GM23248 (cell line): ENCODE results near the gene GPER1.

Experiments used
- EZH2 ChIP-seq: fragments of 200-600 bp; sonication (generic); IDR thresholded peaks from 2 replicates; pipeline ENCODE4 v1.6.1; 2018; ENCODE audit warnings: antibody characterized with exemption, mild to moderate bottlenecking; ENCODE audit not compliant: insufficient read depth, poor library complexity, severe bottlenecking
- EZH2phosphoT487 ChIP-seq: fragments of 200-600 bp; sonication (generic); IDR thresholded peaks from 2 replicates; pipeline ENCODE4 v1.6.1; 2018; ENCODE audit warnings: antibody characterized with exemption, moderate library complexity, mild to moderate bottlenecking, low read depth; ENCODE audit not compliant: insufficient read depth

DNA sequence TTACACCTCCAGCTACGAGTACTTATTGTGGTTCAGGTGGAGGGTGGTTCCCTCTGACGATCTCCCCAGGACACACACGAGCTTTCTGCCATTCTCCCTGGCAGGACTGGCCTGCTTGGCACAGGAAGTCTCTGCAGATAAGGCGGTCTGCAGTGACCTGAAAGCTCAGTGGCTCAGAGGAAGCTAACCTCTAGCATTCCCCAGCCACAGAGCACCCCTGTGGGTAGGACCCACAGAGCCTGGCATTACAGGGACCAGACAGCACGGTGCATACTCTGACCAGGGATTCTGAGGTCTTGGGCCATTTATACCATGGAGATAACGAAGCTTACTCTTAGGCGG lies 45.5 kb upstream of the GPER1 start:
- no peak for TF ChIP-seq EZH2
- TF ChIP-seq EZH2phosphoT487: no peak
